HG02870 (cell line): ENCODE measurements around the gene ARL4C.

Experiments used
- ATAC-seq: cut with Tn5 transposase; IDR thresholded peaks from one replicate; pipeline ENCODE4 v1.9.1; 2021; ENCODE audit warnings: mild to moderate bottlenecking, moderate library complexity; ENCODE audit not compliant: unreplicated experiment

The ARL4C gene, protein sequence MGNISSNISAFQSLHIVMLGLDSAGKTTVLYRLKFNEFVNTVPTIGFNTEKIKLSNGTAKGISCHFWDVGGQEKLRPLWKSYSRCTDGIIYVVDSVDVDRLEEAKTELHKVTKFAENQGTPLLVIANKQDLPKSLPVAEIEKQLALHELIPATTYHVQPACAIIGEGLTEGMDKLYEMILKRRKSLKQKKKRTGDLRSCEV

DNA sequence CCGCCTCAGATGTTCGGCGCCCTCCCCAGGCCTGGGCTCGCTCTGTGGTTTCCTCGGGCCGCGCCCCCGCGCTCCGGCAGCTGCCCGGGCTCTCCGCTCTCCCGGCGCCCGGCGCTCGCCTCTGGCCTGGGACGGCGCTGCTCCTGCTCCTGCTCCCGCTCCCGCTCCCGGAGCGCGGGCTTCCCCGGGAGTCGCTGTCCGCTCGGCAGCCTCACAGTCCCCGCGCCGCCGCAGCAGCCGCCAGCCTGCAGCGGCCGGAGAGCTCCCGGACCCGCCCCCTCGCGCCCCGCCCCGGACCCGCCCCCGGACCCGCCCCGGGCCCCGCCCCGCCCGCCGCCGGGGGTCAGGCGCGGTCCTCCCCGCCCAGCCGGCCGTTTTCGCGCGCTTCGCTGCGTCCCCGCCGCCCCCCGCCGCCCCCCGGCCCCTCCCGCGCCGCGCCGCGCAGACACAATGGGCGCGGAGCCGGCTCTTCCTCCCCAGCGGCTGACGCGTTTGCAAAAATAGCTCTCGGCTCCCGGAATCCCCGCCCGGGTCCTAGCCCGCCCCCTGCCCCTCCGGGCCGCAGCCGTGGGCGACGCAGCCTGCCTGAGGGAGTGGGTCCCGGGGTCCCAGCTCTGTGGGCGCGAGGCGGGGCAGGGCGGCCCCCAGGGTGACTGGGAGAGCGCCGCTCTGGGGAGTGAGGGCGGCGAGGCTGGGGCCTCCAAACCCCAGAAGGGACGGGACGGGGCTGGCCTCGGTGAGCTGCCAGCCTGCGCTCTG, at the start of gene ARL4C:
ARL4C (minus strand) TSS at position 247 of the 759 bp plus-strand sequence. CDS start 495 bp downstream, outside the sequence.
- ATAC-seq = peak; percentile 46

- no peak for ATAC-seq
Measured at GRCh38 chr2:234544659-234545611, 48.1 kb upstream of the ARL4C start.

DNA sequence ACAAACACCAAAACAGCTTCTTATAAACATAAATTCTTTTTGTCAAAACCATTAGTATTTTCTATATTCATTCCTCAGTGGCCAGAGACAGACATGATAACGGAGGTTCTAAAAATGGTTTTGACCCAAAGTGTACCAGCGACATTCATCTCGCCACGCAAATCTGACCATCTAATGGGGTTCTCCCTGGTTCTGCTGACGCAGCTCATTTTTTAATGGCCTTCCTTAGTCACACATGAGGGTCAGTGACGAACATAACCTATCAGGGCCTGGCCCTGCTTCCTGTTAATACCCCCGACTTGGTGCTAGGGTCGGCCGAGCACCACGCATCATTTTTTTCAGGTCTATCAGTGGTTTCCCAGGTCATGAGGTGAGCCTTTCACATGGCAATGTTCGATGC, 45.9 kb upstream of the ARL4C start:
- ATAC-seq = no peak

DNA sequence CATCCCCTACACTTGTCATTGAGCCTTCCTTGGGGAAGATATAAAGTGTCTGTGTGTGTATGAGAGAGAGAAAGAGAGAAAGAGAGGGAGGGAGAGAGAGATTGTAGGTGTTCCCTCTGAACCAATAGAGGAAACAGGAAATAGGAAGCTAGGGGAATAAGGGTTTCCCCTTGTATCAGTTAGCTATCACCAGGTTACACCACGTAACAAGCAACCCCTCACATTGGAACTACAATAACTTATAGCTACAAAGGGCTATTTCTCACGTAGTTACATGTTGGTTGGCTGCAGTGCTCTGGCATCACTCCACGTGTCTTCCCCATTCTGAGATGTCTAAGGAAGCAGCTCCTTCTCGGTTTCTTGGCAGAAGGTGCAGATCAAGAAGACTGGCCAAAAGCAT, 41.0 kb upstream of the ARL4C start:
- ATAC-seq = no peak

DNA sequence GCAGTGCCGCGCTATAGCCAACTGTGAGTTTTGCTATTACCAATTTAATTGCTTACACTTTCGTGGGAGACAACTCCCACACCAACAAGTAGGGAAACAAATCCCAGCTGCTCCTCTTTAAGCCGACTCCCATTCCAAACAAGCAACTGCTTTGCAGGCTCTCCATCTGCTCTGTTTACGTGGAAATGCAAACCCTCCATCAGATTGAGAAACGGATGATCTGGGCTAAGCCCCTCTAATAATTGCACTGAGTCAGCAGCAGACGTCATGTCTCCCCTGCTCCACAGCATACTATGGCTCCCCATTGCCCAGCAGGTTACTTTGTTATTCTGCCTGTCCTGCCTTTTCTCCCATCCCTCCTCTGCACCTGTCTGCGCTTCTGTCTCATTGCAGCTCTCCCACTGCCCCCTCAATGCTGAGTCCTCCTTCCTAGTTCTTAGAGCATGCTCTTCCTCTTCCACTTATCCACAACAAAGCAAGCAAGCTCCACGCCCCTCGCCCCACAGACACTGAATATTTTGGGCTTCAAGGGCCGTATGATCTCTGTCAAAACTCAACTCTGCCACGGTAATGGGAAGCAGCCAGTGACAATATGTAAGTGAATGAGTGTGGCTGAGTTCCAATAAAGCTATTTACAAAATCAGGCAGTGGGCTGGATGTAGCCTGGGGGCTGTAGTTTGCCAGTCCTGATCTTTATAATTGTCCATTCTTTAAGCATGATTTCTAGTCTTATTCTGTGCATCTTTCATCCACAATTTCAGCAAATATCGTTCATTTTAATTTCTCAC, 39.5 kb upstream of the ARL4C start:
- no peak for ATAC-seq

DNA sequence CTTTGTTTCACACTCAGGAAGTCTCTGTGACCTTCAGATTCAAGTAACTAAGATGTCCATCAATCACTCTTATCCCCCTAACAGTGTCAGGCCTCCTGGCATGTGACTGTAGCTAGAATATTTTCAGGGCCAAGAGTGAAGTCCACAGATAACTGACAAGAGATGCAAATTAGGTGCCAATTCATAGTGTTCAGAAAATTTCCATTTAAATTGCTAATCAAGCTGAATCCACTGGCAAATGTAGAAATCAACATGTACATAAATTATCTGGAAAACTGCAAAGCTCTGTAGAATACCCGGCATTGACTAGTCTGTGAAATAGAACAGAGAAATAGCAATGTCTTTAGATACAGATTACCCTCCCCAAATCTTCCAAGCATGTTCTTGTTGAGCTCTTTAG, 38.6 kb upstream of the ARL4C start:
- ATAC-seq = no peak

- no peak for ATAC-seq
Measured at GRCh38 chr2:234534515-234534914, 37.6 kb upstream of the ARL4C start.

GRCh38 chr2:234533626-234534025, 36.7 kb upstream of the ARL4C start:
- ATAC-seq = no peak

DNA sequence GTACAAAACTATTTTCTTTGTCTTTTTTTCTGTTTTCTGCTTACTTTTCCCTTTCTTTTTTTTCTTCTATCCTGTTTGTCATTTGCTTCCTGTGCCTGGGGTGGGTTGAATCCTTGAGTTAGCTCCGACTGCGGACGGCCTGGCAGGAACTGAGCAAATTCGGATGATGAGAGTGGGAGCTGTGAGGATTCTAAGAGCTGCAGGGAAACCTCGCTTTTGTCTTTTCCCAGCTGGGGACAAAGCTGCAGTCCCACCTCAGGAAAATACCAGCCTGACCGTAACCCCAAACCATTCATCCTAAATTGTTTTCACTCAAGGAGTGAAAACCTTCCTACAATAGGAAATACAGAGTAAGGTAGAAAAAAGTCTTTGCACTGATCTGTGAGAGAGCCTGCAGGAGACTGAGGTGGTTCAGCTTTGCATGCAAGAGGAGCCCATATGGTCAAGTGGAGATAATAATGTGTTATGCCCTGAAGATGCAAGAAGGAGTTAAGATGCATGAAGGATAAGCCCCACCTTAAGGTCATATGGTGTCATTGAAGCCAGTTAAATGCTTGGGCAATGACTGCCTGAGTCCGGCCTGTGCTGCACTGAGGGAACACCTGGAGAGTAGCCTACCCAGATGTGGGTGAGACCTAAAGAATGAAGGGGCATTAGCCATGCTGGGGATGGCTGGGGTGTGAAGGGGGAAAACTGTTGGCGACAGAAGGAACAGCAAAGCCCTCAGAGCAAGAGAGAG, 31.7 kb upstream of the ARL4C start:
- ATAC-seq = no peak

- no peak for ATAC-seq
Measured at GRCh38 chr2:234526711-234527110, 29.8 kb upstream of the ARL4C start.

GRCh38 chr2:234521536-234521935, 24.7 kb upstream of the ARL4C start:
- ATAC-seq = no peak

GRCh38 chr2:234518986-234519642, 22.2 kb upstream of the ARL4C start:
- ATAC-seq = no peak

DNA sequence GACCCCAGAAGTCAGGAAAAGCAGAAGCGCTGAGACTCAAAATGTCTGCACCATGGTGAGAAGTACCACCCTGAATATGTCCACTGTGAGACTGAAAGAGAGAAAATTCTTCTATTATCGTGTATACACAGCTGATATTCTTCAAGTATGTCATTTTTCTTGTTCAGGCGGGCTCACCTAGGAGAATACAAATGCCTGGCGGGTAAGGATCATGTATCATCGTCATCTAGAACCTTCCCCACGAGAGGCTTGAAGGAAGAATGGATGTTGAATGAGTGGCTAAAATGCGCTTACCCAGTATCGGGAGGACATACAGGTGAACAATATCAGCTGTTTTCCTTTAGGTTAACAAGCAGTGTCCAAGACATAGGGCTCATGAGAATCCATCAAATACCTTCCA, 21.1 kb upstream of the ARL4C start:
- no peak for ATAC-seq

DNA sequence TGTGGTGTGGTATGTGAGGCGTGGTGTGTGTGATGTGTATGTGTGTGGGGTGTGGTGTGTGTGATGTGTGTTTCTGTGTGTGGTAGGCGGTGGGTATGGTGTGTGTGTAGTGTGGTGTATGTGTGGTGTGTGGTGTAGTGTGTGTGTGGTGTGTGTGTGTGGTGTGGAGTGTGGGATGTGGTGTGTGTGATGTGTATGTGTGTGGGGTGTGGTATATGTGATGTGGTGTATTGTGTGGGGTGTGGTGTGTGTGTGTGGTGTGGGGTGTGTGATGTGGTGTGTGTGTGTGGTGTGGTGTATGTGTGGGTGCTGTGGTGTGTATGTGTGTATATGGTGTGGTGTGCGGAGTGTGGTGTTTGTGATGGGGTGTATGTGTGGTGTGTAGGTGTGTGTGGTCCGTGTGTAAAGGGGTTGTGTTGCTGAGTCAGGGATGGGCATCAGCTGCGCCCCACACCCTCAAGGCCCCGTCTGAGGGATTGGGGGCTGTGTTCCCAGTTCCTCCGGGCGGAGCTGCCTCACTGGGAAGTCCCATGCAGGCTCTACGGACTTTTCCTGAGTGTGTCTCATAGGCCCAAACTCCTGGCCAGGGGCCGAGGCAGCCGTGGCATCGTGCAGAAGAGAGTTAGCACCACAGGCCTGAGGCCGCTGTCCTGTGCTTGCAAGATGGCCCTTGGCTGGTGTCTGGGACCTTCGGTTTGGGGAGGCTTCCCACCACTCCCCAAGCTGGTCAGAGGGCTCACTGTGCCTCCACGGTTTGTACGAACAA, 18.2 kb upstream of the ARL4C start:
- ATAC-seq = no peak

- ATAC-seq = no peak
Measured at GRCh38 chr2:234514099-234514498, 17.2 kb upstream of the ARL4C start.

DNA sequence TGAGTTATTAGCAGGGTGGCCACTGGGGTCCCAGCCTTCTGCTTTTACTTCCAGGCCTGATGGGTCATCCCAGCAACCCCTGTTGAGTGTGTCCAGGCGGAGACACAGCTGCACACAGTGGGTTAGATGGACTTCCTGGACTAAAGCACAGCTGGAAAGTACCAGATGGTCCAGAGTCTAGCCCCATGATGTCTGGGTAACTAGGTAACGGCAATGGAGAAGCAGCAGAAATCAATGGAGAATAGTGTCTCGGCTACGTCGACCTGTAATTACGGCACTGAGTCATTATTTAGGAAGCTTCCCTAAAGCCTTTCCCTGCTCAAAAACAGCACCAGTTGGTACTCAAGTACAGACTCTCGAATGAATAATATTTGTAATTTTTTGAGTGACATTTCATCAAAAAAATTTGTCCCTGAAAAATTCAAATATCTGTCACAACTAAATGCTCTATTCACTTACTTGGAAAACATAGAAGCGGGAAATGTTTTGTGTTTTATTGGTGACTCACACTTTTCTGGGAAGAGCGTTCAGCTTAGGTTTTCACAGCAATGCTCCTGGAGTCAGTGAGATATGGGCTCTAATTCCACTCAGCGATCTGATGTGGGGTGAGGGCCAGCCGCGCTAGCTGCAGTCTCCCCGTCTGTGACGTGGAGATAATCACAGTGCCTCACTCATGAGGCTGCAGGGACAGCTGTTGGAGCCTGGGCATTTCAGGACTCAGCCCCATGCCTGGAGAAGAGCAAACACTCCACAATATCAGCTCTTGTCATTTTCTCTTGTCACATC, 16.2 kb upstream of the ARL4C start:
- ATAC-seq = no peak

DNA sequence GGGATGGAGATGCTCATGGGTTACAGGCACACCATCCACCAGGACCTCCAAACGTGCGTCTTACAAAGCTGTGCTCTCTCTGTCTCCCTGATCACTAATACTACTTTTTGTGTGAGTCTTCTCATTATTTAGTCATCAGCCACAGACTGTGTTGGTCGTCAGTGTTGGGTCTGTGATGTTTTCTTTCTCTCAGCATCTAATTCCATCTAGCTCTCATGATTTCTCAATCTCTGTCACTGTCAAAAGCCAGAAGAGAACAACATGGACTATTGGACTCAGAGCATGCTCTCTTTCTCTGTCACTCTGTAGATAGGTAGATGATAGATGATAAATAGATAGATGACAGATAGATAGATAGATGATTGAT, 6.0 kb upstream of the ARL4C start:
- no peak for ATAC-seq

GRCh38 chr2:234502285-234502918, 5.5 kb upstream of the ARL4C start:
- ATAC-seq = no peak
